GM19240 (cell line): Measurements from ENCODE around the gene GARS1.

Experiments
- DNase-seq: peaks from one replicate; pipeline ENCODE4 v3.0.0; 2011; ENCODE audit warnings: low spot score; ENCODE audit not compliant: insufficient read length

GARS1 gene

GRCh38 chr7:30681331-30681797 lies 86.7 kb downstream of the GARS1 start:
- no peak for DNase-seq

GRCh38 chr7:30681815-30682211 lies 87.1 kb downstream of the GARS1 start:
- DNase-seq, result no peak

- no peak for DNase-seq
Observed at GRCh38 chr7:30682212-30683083, 87.8 kb downstream of the GARS1 start, which contains the start of gene CRHR2. CRHR2 (minus strand) TSS chr7:30682456; CDS start chr7:30682280, 176 bp downstream.

- DNase-seq, result no peak
Observed at GRCh38 chr7:30683306-30683705, 88.6 kb downstream of the GARS1 start.
